Fibroblast of skin of back (primary cell): Measurements from ENCODE around the gene SERPINB2.
"Not testable (repeated sequence)": the region's sequence is repeated elsewhere in the genome, so short reads cannot be mapped to it uniquely, and the experiment has no call there.

Source experiments
- DNase-seq: peaks from one replicate; pipeline ENCODE4 v3.0.0-alpha.2; 2013

The SERPINB2 gene

GRCh38 chr18:63888470-63889190 is 1.1 kb downstream of the SERPINB2 start:
- no peak for DNase-seq

- no peak for DNase-seq
These were observed 2.1 kb downstream of the SERPINB2 start for GRCh38 chr18:63889626-63890025.

- no peak for DNase-seq
These were observed 2.9 kb downstream of the SERPINB2 start for GRCh38 chr18:63890237-63890949.

- DNase-seq = peak; percentile 24
These were observed 3.4 kb downstream of the SERPINB2 start for GRCh38 chr18:63890950-63891304.

DNA sequence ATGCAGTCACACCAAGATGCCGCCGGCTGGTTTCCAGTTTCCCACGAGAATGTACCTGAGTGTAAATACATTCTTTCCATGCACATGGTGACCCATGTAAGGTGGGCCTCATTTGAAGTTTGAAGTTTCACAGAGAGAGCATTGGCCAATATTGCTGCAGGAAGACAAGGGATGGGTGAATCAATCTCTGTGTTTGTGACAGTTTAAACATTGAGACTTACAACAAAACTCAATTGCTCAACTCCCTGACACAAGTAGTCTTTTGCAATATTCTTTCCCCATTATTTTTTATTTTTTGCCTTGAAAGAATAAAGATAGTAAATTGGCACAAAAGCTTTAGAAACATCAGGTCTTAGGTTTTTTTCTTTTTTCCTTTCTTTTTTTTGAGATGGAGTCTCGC is 5.1 kb downstream of the SERPINB2 start:
- no peak for DNase-seq

DNA sequence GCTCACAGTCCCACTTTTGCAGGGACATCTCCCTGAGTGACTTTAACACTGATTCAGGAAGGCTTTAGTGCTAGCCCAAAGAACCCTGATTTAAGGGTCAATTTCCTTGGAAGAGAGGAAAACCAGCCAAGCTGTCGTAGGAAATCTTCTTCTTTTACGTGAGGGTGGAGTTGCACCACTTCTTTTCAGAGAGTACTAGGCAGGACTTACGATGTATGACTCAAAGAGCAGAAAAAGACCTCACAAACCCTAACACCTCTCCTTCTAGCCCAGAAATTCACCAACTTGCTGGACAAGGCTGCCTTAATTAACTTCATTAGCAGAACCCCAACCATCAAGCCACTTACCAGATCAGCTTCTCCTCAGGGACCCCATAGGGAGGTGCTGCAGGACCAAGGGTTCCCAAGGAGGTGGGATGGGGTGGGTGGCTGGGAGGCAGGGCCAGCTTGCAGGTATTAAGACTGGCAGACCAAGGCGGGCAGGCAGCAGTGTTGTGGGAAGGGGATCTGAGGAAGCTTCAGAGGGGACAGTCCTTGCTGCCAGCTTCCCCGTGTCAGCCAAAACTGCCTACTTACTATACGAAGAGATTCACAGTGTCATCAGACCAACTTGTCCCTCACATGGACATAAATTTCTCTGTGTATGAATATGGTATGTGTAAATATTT is 6.7 kb downstream of the SERPINB2 start:
- no peak for DNase-seq

GRCh38 chr18:63895190-63895589 is 7.7 kb downstream of the SERPINB2 start:
- no peak for DNase-seq

- no peak for DNase-seq
These were observed 9.6 kb downstream of the SERPINB2 start for GRCh38 chr18:63897072-63897471.

GRCh38 chr18:63899206-63899605 is 11.7 kb downstream of the SERPINB2 start:
- no peak for DNase-seq

DNA sequence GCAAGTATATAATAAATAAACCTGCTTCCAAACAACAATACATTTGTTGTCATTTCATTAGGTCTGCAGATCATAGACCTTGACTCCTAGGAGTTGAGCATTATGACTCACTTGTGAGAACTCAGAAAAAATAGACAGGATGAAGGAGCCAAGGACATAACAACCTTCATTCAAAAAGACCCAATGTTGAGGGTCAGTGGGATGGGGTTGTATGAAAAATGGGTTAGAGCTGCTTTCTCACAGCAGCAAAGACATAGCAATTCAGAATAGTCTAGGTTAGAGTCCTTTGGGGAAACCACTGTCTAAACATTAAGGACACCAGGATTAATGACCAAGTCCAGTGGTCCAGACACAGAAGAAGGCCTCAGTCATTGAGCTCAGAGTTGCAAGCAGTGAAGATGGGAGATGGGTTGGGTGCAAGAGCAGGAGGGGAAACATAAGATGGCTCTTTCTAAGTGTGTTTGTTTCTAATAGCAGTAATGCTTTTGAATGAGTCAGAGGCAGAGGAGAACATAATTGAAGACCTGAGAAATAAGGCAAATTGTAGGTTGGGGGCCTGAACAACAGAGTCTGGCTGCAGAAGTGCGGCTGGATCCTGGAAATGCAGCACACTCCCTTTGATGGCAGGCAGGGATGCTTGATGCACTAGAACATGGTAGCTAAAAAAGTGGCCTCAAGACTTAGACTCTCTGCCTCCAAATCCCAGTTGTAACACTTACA is 16.5 kb downstream of the SERPINB2 start:
- no peak for DNase-seq

DNA sequence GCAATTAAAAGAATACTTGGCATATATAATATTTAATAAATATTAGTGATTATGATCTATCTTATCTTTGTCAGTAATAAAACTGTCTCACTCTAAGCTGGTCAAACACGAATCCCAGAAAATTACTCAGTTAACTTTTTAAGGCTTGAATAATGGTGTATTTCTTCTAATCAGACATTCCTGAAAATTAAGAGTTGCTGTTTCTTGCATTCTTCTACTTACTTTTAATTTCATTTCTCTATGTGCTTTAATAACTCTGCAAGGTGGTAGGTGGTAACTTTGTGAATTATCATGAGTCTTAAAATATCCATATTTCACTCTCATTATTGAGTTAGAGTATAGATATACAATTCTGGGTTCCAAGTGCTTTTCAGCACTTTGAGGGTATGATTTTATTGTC is 17.2 kb downstream of the SERPINB2 start:
- DNase-seq = no peak

DNA sequence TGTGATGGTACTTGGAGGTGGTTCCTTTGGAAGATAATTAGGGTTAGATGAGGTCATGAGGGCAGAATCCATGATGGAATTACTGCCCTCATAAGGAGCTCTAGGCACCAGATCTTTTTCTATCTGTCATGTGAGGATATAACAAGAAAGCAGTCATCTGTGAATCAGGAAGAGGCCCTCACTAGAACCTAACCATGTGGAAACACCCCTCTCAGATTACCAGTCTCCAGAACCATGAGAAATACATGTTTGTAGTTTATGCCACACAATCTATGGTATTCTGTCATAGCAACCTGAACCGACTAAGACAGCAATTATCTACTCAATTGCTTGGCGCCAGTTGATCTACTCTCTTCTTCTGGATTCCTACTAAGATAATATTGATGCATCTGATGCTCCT is 17.9 kb downstream of the SERPINB2 start:
- DNase-seq = no peak

GRCh38 chr18:63906056-63906455 is 18.6 kb downstream of the SERPINB2 start:
- DNase-seq = no peak

DNA sequence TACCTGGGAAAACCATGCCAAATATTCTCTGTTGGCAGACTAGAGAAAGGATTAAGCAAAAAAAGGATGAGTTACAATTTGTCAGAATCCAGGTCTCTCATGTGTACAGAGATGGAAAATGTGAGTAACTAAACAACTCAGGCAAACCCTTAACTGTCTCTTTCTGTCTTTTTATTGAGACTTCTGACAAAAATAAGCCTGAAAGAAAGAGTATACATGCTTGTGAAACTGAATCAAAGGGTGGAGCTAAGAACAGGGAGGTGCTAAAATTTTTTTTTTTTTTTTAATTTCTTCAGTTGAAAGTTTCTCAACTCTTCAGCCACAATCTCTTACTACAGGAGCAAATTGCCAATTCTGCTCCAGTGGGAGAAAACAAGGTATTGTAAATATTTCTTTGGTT is 20.2 kb downstream of the SERPINB2 start, which contains the start of gene SERPINB10:
SERPINB10 (plus strand) TSS at position 295 of the 400 bp plus-strand sequence. CDS start 7,553 bp downstream, outside the sequence.
- DNase-seq = no peak

DNA sequence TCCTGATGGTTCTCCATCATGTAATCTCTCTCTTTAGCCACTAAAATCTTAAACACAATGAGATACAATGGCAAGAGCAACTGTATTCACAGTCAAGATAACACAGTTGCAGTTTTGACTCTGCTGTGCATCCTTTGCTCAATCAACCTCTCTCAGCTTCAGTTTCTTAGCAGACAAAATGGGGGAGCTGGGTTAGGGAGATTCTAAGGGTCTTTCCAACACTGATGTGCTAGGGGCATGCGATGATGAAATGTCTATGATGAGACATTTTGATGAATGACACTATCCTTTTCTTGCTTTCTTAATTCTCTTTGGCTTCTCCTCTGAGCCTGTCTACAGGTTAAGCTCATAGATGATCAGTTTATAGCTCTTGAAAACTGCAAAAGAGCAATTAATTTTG is 21.4 kb downstream of the SERPINB2 start:
- no peak for DNase-seq

DNA sequence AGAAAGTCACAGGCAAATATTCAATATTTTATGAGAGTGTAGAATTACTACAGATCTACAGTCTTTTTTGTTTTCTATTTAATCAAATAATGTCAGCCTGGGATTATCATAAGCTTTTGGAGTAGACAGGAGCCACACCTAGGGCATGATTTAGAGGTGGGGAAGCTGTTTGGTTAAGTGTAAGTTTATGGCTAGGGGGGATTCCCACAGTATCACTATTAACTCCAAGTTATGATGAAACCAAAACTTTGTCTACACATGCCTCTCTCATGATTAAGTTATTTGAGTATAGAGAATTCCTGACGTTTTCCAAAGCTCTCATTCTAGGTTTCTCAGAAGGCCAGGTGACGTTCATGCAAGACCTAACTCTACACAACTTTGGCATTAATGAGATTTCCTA is 22.4 kb downstream of the SERPINB2 start:
- no peak for DNase-seq

GRCh38 chr18:63917817-63918216 is 30.3 kb downstream of the SERPINB2 start:
- DNase-seq = no peak

GRCh38 chr18:63922049-63922448 is 34.5 kb downstream of the SERPINB2 start:
- DNase-seq = no peak

DNA sequence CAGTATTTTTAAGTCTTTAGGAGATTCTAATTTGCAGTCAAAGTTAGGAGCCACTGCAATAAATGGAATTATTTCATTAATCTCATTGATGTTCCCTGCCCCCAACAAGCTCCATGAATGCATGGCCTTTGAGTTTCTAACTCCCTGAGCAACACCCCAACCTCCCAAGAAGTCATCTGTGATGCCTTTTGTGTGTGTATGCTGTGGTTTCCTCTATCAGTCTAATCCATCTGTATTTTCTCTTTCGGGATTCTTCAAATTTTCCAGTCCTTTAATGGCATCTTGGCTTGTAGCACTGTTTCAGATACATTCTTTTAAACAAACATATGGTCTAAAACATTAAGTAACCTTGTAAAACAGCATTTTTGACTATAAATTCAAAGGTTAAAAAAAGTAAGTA is 37.0 kb downstream of the SERPINB2 start:
- peak; percentile 57 for DNase-seq

DNA sequence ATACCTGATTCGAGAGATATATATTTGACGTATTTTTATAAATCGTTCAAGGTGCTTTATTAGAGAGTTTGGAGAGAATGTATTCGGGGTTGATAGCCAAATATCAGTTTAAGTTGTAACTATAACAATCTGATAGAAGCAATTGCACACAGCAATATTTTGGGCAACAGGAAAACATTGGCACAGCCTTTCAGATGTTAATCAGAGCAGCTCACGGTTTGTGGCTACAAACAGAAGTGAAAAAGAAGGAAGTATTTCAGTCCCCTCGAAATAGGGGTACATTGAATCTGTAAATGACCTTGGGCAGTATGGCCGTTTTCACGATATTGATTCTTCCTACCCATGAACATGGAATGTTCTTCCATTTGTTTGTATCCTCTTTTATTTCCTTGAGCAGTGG is 40.8 kb downstream of the SERPINB2 start:
- DNase-seq = no peak

DNA sequence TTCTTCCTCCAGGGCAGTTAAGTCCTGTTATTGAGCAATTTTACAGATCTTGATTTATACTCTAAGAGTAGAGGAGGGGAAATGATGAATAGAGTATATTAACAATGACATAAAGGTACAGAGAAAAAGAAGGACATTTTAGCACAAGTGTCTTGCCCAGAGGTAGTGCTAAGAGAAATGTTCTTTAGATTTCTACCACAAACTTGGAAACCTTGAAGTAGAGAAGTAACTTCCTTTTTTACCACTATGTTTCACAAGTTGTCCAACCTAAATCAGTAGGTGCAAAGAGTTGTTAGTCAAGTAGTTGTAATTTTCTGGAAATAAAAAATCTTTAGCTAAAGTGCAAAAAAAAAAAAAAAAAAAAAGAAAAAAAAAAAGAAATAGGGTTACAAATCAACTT is 41.9 kb downstream of the SERPINB2 start:
- not testable (repeated sequence) for DNase-seq

GRCh38 chr18:63930773-63931354 is 43.4 kb downstream of the SERPINB2 start:
- no peak for DNase-seq
